HepG2 (cell line): ENCODE results near the gene TMEM269. TPM values are rescaled to one million over a fixed set of nuclear protein-coding genes. Genes with fewer than 3 reads are reported as not detected.

Experiments used
- AKNA ChIP-seq: sonication (generic); formaldehyde crosslinking; IDR thresholded peaks from 2 replicates; pipeline ENCODE4 v1.4.0; 2020; ENCODE audit warnings: missing genetic modification reagents, borderline replicate concordance
- HOXA5 ChIP-seq: sonication (generic); formaldehyde crosslinking; IDR thresholded peaks from 2 replicates; pipeline ENCODE4 v1.4.0; 2020; ENCODE audit warnings: missing genetic modification reagents
- MTERF4 ChIP-seq: sonication (generic); formaldehyde crosslinking; IDR thresholded peaks from 2 replicates; pipeline ENCODE4 v1.8.0; 2023; ENCODE audit warnings: mild to moderate bottlenecking, missing genetic modification reagents
- NBN ChIP-seq: fragments of 450-650 bp; conservative IDR thresholded peaks from 2 replicates; pipeline ENCODE4 v1.6.1; 2017
- PAX8 ChIP-seq: sonication (generic); formaldehyde crosslinking; IDR thresholded peaks from 2 replicates; pipeline ENCODE4 v1.8.0; 2022; ENCODE audit warnings: mild to moderate bottlenecking, missing genetic modification reagents, borderline replicate concordance
- PRDM10 ChIP-seq: sonication (generic); formaldehyde crosslinking; IDR thresholded peaks from 2 replicates; pipeline ENCODE4 v1.4.0; 2020; ENCODE audit warnings: low read depth, missing genetic modification reagents
- SIN3A ChIP-seq: IDR thresholded peaks from 2 replicates; pipeline ENCODE4 v1.6.1; 2011; ENCODE audit warnings: low read depth, mild to moderate bottlenecking, control low read depth, low read length, borderline replicate concordance
- SRSF9 ChIP-seq: fragments of 200-400 bp; formaldehyde crosslinking; IDR thresholded peaks from 2 replicates; pipeline ENCODE4 v1.6.1; 2018; ENCODE audit warnings: borderline replicate concordance, mild to moderate bottlenecking, low read depth, low read length; ENCODE audit not compliant: insufficient read depth, poor library complexity, severe bottlenecking
- TAF15 ChIP-seq: fragments of 200-400 bp; formaldehyde crosslinking; IDR thresholded peaks from one replicate; pipeline ENCODE4 v1.6.1; 2018; ENCODE audit warnings: mild to moderate bottlenecking, low read depth, low read length; ENCODE audit not compliant: poor library complexity, severe bottlenecking
- TBX3 ChIP-seq: fragments of 450-650 bp; IDR thresholded peaks from 2 replicates; pipeline ENCODE4 v1.6.1; 2017; ENCODE audit warnings: antibody characterized with exemption, mild to moderate bottlenecking, inconsistent platforms, borderline replicate concordance
- TFDP1 ChIP-seq: IDR thresholded peaks from 2 replicates; pipeline ENCODE4 v1.6.1; 2016; ENCODE audit warnings: missing compliant biosample characterization, missing genetic modification reagents, borderline replicate concordance
- ZBTB14 ChIP-seq: sonication (generic); formaldehyde crosslinking; IDR thresholded peaks from 2 replicates; pipeline ENCODE4 v1.4.0; 2020; ENCODE audit warnings: missing genetic modification reagents
- polyA plus RNA-seq, 8 experiments: library from polyadenylated mRNA; depleted of rRNA in 3 of 8; stranded (reverse) in 7 of 8; unstranded in 1 of 8; fragments of >200 nt; fragmentation: Illumina TruSeq in 4 of 8; extraction: Trizol in 4 of 8; gene quantifications; 2 replicates each; pipeline versions ENCODE4 v1.2.1 to v1.2.3, GENCODE V29; 2011 to 2016; ENCODE audit warnings: low read depth in 4 of 8, missing spikeins in 1 of 8, mixed read lengths in 1 of 8; ENCODE audit not compliant: insufficient read depth in 1 of 8
- total RNA-seq, 5 experiments: library from RNA; depleted of rRNA; stranded (reverse); fragments of >200 nt; fragmentation: Illumina TruSeq; extraction: Trizol; gene quantifications; 2 replicates each; pipeline ENCODE4 v1.2.3, GENCODE V29; 2016; ENCODE audit warnings: low read depth in 1 of 5

Gene TMEM269
- total and polyA plus RNA-seq, 2 of the 13 experiments (the other 11 are each of a cell fraction or from before 2014, with no cell fraction given) = 0.15 to 0.21 TPM

GRCh38 chr1:42765832-42766740 is 18.7 kb upstream of the TMEM269 start (continued):
- TF ChIP-seq PRDM10 (CRISPR knock-in tag) = no peak
- no peak for TF ChIP-seq TBX3
- no peak; the same call in 1 of the 2 replicates for TF ChIP-seq PAX8
- TF ChIP-seq ZBTB14 (CRISPR knock-in tag) = no peak
- no peak for TF ChIP-seq NBN
- no peak for TF ChIP-seq TFDP1 (CRISPR knock-in tag)
- no peak for TF ChIP-seq MTERF4 (CRISPR knock-in tag)
- no peak for TF ChIP-seq AKNA (CRISPR knock-in tag)
- no peak for TF ChIP-seq HOXA5 (CRISPR knock-in tag)
- TF ChIP-seq SIN3A = no peak
- TF ChIP-seq TAF15 = no peak
- TF ChIP-seq SRSF9 = no peak
